ENCODE data around the gene AUH.

Gene AUH

DNA sequence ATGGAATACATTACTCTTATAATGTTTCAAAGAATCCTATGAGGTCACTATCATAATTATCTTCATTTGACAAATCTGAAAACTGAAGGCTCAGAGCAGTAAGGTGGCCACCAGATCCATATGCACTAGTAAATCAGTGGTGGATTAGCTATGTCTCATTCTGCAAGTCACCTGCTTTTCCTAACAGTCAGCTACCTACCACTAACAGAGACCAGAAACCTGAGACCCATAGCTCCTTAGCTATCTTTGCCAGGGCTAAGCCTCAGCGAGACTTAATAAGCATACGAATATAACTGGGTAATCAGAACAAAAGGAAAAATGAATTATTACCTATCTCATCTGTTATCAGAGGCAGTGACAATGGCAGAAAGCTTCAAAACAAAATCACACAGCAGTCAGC, 118.7 kb downstream of the AUH start:
- no peak for DNase-seq

DNA sequence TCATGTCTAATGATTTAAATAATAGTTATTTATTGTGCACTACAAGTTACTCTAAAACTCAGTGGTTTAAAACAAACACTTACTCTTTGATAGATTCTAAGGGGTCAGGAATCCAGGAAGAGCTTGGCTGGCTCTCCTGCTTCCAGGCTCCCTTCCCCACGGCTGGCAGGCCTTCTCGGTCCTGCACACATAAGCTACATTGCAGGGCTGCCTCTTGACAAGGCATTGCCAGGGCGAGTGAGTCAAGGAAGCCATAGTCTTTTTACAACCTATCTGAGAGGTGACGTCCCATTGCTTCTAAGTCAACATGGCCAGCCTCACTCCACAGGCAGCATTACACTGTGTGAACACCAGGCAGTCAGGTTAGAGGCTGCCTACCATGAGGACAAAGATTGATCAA, 119.8 kb downstream of the AUH start:
- DNase-seq, result no peak

DNA sequence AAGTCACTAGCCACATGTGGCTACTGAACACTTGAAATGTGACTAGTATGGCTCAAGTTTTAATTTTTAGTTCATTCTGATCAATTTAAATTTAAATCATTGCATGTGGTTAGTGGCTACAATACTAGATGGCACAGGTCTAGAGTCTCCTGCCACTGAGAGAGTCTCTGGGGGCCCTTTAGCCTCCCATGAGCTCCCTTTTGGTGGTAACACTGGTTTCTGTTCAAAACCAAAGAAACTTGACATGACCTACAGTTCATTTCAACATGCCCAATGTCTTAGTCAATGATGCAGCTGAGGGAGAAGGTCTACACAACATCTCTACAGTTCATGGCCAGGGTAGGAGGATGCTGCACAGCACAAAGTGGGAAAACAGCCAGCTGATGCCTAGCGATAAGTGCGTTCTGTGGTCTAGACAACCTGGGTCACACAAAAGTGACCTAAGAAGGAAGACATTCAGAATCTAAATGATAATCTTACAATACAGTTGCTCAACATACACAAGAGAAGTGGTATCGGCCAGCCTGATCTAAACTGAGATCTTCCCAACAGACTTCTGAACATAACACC, 121.0 kb downstream of the AUH start:
- no peak for DNase-seq

DNA sequence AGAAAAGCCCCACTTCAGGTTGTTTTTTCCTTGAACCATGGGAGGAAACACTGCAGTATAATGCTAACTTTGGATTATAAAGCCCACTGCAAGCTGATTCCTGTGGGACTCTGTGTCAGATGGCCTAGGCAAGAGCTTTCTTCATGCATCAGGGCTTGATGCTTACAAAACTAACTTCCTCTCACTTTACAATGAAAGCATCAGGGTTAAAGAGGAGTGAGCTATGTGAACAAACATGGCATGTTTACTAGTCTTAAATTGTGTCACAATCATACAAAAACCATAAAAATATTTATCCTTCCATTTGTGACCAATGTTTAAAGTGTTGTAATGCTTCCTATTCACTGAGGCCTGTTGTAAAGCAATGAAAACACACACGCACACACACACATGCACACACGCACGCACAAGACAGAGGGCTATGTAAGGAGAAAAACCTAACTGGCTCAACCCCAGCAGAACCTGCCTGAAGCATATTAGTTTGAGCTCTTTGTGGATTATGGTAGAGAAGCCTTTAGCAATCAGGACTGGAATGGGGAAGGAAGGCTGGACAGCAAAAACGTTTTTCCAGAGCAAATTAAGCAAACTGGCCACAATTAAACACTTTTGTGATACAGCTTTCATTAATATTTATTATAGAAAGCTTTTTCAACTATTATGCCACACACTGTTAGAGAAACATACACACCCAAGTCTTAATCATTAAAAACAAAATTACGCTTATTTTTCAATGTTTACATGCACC, 122.2 kb downstream of the AUH start:
- DNase-seq, result no peak

DNA sequence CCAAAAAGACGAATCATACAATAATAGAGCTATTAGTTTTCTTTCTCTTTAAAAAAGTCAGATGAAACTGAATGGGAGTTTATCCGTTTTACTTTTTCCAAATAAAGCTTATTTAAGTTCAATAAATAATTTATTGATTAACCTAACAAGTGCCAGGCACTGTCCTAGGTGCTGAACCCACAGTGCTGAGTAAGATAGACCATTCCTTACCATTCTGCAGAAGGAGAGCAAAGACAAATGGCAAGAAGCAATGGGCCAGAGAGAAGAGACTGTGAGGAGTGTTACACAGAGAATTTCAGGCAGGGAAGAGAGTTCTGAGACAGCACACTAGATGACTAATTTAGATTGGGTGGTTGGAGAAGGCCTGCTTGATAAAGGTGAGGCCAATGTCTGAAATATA, 127.2 kb downstream of the AUH start:
- DNase-seq, result no peak

DNA sequence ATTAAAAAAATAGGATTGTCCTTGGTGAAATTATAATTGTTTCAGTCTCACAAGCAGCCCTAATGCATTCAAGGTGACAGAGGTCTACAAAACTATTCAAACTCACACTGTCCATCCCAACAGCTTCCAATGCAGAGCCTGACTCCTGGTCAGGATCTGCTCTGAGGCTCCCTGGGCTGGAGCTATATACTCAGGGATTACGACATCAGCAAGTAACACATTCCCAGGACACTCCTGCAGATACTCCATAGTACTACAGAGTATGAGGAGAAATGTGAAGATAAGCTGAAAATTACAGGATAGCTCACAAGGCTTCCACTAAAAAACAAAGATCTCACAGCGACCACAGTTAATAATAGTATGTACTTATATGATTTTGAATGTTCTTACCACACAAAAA, 130.1 kb downstream of the AUH start:
- DNase-seq, result no peak

DNA sequence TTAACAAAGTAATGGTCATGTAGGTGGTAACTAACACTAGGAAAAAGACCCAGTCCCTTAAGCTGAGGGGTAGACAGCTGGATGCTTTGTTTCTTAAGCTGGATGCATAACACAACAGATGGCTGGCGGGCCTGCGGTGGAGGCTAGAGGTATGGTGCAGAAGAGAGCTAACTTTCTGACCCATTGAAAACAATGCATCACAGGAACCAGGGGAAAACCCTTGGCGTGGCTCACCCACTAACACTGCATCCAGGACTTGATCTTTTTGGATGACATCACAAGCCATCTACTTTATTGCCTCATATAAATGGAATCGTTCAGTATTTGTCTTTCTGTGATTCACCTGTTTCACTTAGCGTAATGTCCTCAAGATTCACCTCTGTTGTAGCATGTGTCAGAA, 138.7 kb downstream of the AUH start:
- DNase-seq, result no peak

DNA sequence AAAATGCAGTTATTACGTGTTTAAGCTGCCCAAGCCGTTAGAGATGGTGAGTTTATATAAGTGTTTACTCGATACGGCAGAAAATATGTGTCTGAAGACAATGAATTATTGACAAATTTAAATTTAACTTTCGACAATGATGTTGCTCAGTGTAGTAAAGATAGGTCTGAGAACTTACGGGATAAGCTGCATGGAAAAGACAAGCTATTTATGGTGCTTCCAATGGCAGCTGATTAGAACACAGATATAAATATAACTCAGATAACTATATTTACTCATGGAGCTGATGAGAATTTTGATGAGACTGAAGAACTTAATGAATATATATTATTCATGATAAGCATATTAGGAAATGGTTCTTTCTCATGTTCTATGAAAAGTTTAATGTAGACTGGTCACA, 139.3 kb downstream of the AUH start:
- no peak for DNase-seq

DNA sequence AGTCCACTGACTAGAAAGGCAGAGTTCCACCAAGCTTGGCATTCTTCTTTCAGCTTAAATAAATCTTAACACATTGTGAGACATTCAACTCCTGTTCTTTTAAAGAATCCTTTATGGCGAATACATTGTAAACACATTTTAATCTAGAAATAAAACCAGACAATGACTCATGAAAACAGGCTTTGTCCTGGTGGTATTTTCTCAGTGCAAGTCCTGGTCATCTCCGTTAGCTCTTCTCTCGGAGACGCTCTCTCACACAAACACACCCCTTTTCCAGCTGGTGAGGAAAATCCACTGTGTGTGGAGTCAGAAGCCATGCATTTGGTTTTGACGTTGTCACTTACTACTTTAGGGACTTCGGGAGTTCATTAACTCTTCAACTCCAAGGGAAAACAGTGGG, 140.4 kb downstream of the AUH start:
- DNase-seq, result no peak

DNA sequence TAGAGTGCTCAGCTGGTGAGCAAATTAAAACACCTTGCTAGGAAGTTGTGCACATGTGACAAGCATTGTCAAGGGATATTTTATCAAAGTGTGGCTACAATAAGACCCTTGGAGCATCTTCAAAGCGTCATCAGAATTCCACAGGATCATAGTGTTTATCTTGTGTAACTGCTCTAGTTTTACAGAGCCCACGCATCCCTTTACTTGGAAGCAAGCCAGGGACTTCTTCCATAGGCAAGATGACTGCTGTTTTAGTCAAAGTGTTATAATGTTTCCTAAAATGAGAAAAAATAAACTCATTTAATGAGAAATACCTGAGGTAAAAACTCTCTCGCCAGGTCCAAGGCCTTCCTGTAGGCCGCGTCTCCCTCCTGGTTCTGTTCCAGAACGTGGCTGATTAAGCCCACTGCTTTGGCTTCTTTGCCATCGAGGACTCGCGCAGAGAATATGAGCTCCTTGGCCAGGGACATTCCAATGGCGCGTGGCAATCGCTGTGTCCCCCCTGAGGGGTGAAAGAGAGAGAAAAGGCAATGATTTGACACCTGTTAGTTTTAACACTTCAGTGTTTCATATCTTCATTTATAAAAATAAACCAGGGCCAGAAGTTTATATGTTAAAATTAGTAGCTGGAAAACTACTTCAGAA, 141.1 kb downstream of the AUH start:
- DNase-seq, result no peak

DNA sequence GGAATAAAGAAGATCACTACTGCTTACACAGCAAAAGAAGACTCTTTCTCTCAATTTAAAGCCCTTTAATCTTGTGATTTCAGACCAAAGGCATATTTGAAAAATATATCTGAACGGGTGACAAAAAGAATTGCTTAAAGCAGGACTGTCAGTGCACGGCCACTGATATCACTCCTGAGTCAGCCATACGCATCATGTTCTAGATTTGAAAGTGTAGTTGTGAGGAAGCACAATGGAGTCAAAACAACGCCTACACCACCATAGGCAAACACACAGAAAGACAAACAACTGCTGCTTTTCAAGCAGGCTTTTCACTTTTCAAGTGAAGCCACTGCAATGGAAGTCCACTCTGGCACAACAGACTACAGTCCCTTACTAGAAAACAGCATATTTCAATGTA, 141.7 kb downstream of the AUH start:
- no peak for DNase-seq

DNA sequence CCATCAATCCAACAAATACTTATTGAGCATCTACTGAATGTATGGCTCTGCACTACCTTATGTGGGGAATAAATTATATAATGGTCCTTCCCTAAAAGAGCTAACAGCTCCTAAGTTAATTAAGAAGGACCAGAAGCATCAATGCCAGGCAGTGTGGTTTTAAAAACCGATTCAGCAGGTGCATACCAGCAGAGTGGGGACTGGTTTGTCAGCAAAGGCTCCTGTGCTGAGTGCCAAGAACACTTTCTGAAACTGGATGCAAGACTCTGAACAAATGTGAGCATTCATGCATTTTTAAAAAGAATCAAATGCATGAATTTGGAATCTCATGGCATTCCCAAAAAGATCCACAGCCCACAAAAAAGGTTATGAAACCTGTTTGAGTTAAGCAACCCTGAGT, 142.2 kb downstream of the AUH start:
- DNase-seq, result no peak

DNA sequence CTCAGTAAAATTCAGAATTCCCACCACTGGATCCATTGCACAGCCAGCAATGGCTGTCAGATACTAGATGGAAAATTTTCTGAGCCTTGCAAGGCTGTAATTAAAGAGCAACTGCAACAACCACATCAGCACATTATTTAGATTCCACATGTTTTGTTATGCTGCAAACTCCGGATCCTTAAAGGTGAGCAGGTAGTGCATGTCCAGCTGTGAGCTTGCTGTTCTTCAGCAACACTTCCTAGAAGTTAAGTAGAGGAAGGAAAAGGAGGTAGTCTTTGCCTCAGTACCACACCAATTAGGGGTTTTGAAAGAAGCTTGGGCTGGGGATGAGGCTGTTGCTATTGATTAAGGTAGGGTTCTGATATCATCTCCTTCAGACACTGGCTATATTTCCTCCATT, 144.3 kb downstream of the AUH start:
- no peak for DNase-seq

DNA sequence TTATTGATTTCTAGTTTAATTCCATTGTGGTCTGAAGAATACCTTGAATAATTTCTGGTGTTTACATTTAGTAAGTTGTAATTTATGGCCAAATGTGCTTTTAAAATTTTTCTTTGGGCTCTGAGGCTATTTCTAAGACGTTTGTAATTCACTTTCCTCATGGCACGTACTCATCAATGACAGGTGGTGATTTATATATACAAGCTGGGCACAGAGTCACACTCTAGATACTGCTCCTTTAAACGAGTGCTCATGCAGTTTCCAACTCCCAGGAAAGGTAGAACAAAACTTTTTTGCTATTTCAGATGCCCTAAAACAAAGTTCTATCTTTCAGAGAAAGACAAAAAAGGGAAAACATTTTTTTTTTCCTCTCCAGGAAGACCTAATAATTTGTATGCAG, 146.9 kb downstream of the AUH start:
- no peak for DNase-seq

DNA sequence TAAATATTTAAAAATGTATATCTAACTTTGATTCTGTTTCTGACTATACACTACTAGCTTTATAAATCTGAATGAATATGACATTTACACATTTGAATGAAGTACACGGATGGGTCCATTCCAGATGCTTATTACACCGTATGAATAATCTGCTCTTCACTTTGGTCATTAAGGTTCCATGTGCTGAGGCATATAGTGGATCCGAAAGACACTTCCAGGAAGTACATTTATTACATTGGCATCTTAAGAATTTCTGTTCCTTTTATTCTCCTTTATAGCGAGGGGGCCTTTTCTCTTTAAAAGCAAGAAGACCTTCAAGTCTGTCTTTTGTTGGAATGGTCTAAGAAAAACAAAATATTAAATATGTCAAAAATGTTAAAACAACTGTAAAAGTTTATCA, 147.6 kb downstream of the AUH start:
- no peak for DNase-seq

DNA sequence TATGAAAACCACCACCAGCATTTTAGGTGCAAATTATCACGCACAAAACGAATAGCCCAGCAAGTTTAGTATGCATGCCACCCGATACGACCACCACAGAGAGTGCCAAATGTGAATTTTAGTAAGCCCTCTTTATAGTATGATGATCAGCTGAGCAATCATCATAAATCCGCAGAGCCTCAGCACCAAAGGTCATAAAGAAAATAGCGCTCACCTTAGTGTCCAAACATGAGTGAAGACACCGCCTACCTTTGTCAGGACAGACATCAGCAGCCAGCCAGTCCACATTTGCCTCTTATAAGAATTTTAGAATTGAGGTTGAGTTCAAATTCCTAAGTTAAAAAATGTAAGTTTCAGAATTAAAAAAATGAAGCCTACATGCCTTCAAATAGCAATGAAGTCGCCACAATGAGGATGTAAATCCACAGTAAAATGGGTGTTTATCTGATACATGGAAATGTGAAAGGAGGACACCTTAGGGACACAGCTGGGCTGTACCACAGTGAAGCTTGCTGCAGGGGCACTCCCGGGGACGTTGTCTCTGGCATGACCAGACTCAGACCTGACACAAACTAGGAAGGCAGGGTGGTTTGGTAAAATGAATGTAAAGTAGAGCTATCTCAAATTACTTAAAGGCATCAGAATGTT, 149.0 kb downstream of the AUH start:
- no peak for DNase-seq

DNA sequence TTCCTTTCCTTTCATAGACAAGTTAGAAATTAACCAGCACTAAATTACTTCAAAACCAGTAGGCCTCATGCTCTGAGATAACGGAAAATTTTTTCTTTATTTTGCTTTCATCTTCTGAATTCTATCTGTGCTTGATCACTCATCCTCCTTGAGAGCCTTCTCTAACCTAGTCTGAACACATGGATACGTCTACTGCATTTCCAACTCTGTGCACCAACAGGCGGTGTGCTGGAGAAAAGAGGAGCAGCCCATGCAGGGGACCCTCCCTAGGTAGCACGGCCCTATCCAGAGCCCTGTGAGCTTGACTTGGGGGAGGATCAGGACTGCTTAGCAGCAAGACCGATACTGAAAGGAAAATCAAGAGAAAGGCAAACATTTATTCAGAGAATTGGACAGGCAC, 149.8 kb downstream of the AUH start:
- DNase-seq, result peak; percentile 26

DNA sequence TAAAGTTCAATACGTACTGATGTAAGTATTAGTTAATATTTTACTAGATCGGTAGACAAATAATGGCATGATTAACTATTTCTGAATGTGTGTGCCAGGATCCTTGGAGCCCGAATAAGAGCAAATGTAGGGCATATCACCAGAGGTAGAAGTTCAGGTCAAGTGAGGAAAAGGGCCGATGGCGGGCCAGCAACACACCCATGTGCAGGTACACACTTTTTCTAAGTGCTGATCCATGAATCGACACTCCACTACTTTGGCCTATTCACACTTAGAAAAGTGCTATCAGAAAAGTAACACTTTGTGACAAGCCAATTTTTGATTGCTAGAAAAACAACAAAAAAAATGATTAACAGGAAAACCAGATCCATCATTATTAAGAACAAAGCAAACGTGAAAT, 150.3 kb downstream of the AUH start:
- no peak for DNase-seq

DNA sequence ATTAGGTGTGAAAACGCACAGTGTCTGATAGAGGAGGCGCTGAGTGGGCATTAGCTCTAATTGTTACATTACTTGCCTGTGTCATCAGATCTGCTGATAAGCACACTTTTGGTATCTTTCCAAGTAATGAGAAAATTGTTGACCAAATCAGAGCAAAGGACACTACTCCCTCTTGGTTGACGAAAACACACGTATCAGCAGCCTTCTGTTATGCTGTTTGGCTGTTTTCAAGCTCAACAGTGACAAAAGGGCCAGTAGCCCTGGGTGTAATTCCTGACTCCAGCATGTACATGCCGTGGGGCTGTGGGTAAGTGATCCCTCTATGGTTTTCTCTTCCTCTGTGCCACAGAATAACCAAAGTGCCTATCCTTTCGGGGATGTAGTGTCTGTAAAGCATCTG, 151.4 kb downstream of the AUH start:
- no peak for DNase-seq

DNA sequence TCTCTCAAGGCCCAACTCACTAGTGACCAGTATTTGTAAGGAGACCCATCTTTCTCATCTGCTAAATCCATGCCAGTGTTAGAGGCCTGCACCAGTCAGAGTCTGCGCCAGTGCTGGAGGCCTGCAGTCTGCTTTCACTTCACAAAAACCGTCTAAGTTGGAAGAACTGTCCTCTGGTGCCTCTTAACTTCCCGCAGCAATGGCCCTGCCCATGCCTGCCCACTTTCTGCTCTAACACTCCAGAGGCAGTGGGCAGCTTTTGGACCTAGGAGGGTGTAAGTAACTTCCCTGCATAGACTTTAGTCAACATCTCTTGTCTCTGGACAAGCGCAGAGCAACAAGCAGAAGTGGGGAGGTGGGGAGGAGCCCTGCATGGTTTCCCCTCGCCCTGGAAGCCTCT, 152.9 kb downstream of the AUH start:
- no peak for DNase-seq

DNA sequence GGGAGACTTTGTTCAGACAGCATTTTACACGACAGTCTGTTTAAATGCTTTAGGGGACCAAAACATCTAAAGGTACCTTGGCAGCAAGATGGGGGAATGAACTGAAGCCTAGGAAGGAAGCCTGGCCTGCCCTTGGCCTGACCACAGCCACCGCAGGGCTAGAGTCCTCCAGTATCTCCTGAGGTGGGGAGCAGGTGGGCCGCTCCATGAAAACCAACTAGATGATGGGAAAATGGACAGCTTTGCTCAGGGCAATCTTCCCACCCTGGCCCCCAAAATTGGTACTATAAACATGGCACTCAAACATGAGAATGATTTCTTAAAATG, 153.3 kb downstream of the AUH start:
- DNase-seq, result no peak

DNA sequence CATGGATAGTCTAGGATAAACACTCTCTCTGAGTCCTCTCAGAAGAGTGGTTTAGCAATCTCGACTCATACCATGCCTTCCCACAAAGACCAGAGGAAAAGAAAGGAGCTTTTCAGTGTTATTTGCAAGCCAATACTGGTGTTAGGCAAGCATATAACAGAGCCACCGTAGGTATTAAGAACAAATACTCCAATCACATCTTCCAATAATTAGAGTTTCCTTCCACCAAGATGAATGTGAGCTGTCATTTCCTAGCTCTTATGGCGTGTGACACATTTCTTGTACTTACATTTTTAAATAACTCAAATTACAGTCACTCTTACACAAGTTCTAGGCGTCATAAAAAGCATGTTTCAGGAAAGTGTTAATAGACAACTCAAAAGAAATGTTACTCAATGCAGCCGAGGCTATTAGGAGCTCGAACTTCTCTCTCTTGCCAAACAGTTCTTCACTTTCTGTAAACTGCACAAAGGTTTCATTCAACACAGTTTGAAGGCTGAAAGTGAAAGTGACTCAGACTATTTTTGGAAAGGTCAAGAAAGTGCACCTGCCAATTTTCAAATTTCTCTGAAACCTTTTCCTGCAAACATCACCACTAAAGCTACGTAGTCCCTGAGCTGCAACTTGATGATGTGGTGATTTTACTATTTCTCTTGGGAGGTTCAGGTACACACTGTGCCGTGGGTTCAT, 153.8 kb downstream of the AUH start:
- DNase-seq, result no peak

DNA sequence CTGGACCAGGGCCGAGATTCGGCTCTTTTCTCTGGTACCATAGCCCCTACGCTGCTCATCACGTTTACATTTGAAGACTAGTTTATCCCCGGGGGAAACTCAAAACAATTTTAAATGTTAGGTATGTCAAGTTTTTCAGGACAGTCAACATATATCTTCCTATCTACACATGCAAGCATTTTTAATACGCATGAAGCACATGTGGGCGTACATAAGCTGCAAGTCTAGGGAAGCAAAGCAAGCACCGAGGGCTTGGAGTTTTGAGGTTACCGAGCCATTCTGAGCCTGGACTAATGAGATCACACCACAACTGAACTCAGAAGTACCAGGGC, 154.4 kb downstream of the AUH start:
- no peak for DNase-seq

DNA sequence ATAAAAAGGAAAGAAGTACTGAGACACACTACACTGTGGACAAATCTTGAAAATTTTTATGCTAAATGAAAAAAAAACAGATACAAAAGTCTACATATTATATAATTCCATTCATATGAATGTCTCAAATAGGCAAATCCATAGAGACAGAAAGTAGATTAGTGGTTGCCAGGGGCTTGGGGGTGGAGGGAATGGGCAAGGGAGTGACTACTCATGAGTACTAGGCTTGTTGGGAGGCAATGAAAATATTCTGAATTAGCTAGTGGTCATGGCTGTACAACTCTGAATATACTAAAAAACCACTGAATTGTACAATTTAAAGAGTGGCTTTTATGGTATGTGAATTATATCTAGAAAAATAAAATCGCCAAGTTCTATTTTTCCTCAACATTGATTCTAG, 154.9 kb downstream of the AUH start:
- DNase-seq, result no peak

All from stimulated activated CD4-positive, alpha-beta T cell treated with anti-CD3 and anti-CD28 coated beads, Interleukin-4, amount 100 ng/mL, for 1 hour (primary cell).